T-helper 2 cell treated with Interferon-gamma antibody and Interleukin-4, amounts not matched to agents 5 μg/mL and 100 μg/mL, for 36 hours (primary cell): Measurements from ENCODE around the gene AKAP13.
A peak's percentile ranks its signal among the peaks of the same experiment; 100 is the strongest.
"Not testable (repeated sequence)": the region's sequence is repeated elsewhere in the genome, so short reads cannot be mapped to it uniquely, and the experiment has no call there.

ENCODE experiments used
- DNase-seq: peaks from one replicate; pipeline ENCODE4 v3.0.0; 2021; ENCODE audit warnings: low spot score
- H3K27ac Mint-ChIP-seq: one replicate; pipeline ENCODE4 v1.8.0; 2021; ENCODE audit warnings: mild to moderate bottlenecking, mixed read lengths
- H3K27me3 Mint-ChIP-seq: one replicate; pipeline ENCODE4 v1.8.0; 2021; ENCODE audit warnings: low read depth, mixed read lengths
- H3K36me3 Mint-ChIP-seq: one replicate; pipeline ENCODE4 v1.8.0; 2021; ENCODE audit warnings: low read depth, mixed read lengths
- H3K4me1 Mint-ChIP-seq: one replicate; pipeline ENCODE4 v1.8.0; 2021; ENCODE audit warnings: low read depth, mixed read lengths
- H3K4me3 Mint-ChIP-seq: one replicate; pipeline ENCODE4 v1.8.0; 2022; ENCODE audit warnings: mild to moderate bottlenecking, moderate library complexity, mixed read lengths
- H3K9me3 Mint-ChIP-seq: one replicate; pipeline ENCODE4 v1.8.0; 2021; ENCODE audit warnings: mixed read lengths

The AKAP13 gene

DNA sequence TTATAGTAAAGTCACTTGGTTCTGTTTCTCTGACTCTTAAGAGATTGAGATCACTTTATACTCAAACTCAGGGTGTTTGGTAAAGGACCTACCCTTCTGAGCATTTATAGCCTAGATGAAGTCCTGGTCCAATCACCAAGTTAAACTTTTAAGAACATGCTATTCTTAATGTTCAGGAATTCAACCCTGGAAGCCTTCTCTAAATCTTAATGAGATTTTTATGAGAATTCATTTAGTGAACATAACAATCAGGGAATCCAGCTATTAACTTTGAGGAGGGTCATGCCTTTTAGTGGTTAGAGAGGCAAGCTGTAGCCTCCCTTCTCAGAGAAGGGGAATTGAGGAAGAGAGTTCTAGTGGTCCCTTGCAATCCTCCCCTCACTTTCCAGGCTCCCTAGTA lies 104.5 kb downstream of the AKAP13 start:
- not testable (repeated sequence) for H3K4me3 Mint-ChIP-seq, H3K9me3 Mint-ChIP-seq, H3K27me3 Mint-ChIP-seq, DNase-seq, H3K27ac Mint-ChIP-seq, H3K36me3 Mint-ChIP-seq
- H3K4me1 Mint-ChIP-seq: peaks cover 56% of the 10 kb centered on the region

DNA sequence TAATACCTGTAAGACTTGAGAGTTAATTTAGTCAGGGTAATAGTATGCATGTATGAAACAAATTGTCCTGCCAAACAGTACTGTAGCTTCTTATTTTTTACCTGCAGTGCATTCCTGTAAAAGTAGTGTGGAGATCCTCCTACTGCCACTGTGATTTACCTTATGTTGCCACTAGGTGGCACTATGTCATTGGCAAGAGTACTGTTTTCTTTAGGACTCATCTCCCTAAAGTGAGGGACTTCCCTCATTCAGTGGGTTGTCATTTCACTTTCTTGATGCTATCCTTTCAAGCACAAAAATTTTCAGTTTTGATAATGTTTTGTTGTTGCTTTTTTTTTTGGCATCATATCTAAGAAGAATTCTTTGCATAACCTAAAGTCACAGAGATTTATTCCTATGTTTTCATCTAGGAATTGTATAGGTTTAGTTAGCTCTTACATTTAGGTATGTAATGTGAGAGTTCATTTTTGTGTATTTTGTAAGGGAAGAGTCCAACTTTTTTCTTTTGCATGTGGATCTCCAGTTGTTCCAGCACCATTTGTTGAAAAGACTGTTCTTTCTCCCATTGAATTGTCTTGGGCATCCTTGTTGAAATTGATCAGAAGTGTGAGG lies 105.7 kb downstream of the AKAP13 start:
- Mint-ChIP-seq H3K9me3 (no peaks in the 10 kb centered on the region), H3K4me3 (no peak overlapping the region), H3K27ac (no peak overlapping the region), H3K27me3 (no peaks in the 10 kb centered on the region), H3K4me1 (peaks cover 64% of the 10 kb centered on the region), H3K36me3 (peaks cover 4% of the 10 kb centered on the region)
- peak; percentile 68 for DNase-seq

DNA sequence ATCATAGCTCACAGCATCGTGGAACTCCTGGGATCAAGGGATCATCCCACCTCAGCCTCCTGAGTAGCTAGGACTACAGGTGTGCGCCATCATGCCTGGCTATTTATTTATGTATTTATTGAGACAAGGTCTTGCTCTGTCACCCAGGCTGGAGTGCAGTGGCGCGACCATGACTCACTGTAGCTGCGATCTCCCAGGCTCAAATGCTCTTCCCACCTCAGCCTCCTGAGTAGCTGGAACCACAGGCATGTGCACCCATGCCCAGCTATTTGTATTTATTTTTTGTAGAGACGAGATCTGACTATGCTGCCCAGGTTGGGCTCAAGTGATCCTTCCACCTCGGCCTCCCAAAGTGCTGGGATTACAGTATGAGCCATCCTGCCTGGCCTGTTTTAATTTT lies 107.4 kb downstream of the AKAP13 start:
- not testable (repeated sequence) for H3K27me3 Mint-ChIP-seq, H3K27ac Mint-ChIP-seq, DNase-seq, H3K36me3 Mint-ChIP-seq, H3K4me3 Mint-ChIP-seq, H3K9me3 Mint-ChIP-seq
- peaks cover 47% of the 10 kb centered on the region for H3K4me1 Mint-ChIP-seq

DNA sequence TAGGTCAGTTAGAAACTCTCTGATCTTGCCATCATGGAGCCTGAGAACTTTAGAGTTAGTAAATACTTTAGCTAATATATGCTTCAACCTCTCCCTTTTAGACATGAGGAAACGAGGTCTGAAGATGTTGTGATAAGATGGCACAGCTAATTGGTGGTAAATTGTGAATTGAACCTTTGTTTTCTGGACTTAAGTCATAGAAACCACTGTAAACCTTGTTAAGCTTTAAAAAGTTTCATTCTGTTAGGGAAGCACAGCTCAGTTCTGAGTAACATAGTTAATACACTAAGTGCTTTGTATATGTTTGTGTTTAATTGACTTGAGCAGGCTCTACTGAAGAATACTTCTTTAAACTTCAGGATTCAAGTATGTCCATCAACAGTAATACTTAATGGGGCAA lies 108.6 kb downstream of the AKAP13 start:
- H3K9me3 Mint-ChIP-seq: no peaks in the 10 kb centered on the region
- no peaks in the 10 kb centered on the region for H3K27me3 Mint-ChIP-seq
- H3K4me1 Mint-ChIP-seq: peaks cover 46% of the 10 kb centered on the region
- DNase-seq: no peak
- H3K27ac Mint-ChIP-seq: peak overlapping the region; percentile 46
- peaks cover 4% of the 10 kb centered on the region for H3K36me3 Mint-ChIP-seq
- peak overlapping the region; percentile 27 for H3K4me3 Mint-ChIP-seq

DNA sequence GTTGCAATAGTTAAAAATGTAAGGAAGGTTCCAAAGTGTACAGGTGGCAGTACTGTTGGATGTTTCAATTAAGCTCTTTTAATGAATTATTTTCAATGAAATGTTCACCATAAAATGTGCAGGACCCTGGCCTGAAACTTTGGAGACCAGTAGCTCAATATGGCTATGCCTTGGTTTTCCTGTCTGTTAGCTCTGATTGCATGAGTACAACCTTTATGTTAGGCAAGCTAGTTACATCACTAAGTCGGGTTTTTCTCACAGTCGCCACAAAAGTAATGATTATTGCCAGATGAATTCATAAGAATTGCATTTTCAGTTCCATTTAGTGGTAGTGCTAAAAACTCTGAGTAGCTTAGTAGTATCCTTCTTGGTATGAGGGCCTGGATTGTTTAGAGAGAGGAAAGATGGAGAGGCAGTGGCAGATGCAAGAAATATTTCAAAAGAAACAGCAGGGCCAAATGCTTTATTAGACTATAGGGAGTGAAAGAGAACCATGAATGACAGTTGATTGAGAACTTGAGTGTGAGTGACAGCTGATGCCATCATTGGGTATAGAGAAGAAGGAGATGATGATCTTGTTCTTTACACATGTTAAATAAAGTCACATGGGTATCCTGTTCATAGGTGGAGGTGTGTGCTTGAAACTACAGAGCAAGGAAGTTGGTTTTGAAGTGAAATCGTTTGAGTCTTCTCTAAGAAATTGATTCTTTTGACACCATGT lies 109.5 kb downstream of the AKAP13 start:
- H3K36me3 Mint-ChIP-seq: peaks cover 4% of the 10 kb centered on the region
- no peaks in the 10 kb centered on the region for H3K27me3 Mint-ChIP-seq
- H3K9me3 Mint-ChIP-seq: no peaks in the 10 kb centered on the region
- no peak overlapping the region for H3K4me3 Mint-ChIP-seq
- peaks cover 43% of the 10 kb centered on the region for H3K4me1 Mint-ChIP-seq
- peak overlapping the region; percentile 0 for H3K27ac Mint-ChIP-seq
- no peak for DNase-seq

DNA sequence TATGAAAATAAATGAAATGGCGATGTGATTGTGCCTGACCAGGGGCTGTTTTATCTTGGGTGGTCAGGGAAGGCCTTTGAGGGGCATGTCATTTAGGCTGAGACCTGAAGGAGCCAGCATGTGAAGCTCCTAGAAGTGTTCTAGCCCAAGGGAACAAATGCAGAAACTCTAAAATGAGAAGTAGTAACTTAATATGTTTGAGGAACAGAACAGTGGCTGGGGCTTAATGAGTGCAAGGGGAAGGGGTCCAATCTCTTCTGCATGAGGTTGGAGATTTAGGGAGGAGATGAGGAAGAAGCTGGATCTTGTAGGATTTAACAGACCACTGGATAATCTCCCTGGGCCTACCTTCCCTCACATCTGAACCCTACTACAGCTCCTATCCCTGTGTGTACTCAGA lies 110.5 kb downstream of the AKAP13 start:
- no peak overlapping the region for H3K27ac Mint-ChIP-seq
- H3K9me3 Mint-ChIP-seq: no peaks in the 10 kb centered on the region

DNA sequence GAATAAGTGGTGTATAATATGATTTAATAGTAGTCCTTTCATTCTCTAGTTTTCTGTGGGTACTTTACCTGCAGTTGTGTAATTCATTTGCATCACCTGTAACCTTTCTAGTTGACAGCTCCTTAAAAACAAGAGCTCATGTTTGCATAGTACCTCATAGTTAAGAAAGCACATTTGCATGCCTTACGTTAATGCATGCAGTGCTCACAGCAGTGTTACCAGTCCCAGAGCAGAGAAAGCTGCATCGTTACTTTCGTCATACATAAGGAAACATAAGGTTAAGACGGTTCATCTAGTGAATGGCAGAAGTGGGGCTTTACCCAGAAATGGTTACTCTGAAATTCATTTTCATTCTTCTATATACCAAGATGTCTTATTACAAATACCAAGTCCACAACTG lies 111.3 kb downstream of the AKAP13 start:
- Mint-ChIP-seq H3K27ac (no peak overlapping the region), H3K27me3 (no peaks in the 10 kb centered on the region), H3K9me3 (no peaks in the 10 kb centered on the region), H3K4me3 (no peak overlapping the region), H3K4me1 (peaks cover 41% of the 10 kb centered on the region), H3K36me3 (peaks cover 4% of the 10 kb centered on the region)
- DNase-seq: no peak

More for the DNA sequence above, 110.5 kb downstream of the AKAP13 start:
- H3K4me1 Mint-ChIP-seq: peaks cover 46% of the 10 kb centered on the region
- H3K27me3 Mint-ChIP-seq: no peaks in the 10 kb centered on the region
- H3K4me3 Mint-ChIP-seq: no peak overlapping the region
- peaks cover 4% of the 10 kb centered on the region for H3K36me3 Mint-ChIP-seq
- DNase-seq: no peak

DNA sequence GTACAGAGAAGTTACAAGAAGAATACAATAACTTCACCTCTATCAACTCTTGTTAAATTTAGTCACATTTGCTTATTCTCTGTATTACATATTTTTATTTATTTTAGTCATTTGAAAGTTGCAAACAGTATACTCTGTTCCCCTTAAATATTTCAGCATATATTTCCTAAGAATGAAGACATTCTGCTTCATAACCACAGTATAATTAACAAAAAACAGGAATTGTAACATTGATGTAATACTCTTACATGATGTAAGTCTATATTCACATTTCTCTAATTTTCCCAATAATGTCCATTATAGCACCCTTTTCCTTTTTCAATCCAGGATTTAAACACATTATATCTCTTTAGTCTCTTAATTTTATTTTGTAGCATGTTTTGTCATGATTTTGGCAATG lies 112.0 kb downstream of the AKAP13 start:
- no peak overlapping the region for H3K27ac Mint-ChIP-seq
- H3K36me3 Mint-ChIP-seq: peaks cover 1% of the 10 kb centered on the region
- DNase-seq: no peak
- H3K4me1 Mint-ChIP-seq: peaks cover 42% of the 10 kb centered on the region
- H3K9me3 Mint-ChIP-seq: no peaks in the 10 kb centered on the region
- H3K4me3 Mint-ChIP-seq: no peak overlapping the region
- no peaks in the 10 kb centered on the region for H3K27me3 Mint-ChIP-seq

DNA sequence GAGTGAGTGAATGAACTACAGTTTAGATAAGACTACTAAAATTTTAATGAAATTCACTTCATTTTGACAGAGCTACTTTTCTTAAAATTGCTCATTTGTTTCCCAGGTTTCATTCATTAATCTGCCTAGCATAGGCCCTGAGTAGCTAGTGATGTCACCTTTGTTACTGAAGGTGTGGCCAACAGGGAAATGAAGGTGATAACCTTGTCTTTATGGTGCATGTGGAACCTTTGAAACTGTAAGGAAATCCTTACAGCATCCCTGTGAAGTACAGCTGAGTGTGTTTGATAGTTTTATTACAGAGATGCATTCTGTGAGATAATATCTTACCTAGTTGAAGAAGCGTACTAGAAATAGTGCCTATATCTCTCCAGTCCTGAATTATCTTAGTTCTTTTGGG lies 112.9 kb downstream of the AKAP13 start:
- H3K27ac Mint-ChIP-seq: no peak overlapping the region
- H3K4me1 Mint-ChIP-seq: peaks cover 44% of the 10 kb centered on the region
- no peaks in the 10 kb centered on the region for H3K27me3 Mint-ChIP-seq
- no peak overlapping the region for H3K4me3 Mint-ChIP-seq
- no peaks in the 10 kb centered on the region for H3K36me3 Mint-ChIP-seq
- H3K9me3 Mint-ChIP-seq: no peaks in the 10 kb centered on the region
- no peak for DNase-seq

DNA sequence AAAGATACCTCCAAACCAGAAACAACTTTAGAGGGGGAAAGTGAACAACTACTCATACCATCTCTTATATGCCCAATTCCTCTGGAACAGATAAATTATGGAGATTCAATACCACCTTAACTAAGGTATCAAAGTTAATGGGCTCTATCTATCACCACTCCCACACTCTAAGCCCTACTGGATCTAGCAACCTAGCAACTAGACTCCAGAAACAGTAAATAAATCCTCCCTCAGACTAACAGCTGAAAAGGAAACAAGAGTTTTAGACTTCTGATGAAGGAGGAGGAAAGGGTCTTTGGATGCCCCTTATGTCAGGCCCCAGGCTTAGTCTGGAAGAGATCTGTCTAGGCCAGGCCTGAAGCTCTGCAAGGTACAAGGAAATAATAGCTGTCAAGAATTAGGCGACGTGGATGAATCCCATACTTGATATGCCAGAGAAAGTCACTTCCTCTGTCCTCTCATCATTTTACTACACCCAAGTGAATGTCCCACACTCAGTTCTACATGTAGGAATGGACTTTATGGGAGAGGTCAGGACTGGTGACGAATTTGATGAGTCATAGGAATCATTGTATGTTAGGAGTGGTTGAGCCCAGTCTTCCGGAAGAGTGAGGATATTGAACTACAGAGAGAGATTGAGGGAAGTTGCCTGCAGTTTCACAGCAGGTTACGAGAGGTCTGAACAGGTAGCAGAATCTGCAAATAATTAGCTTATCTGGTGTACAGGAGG lies 113.8 kb downstream of the AKAP13 start:
- no peaks in the 10 kb centered on the region for H3K36me3 Mint-ChIP-seq
- H3K9me3 Mint-ChIP-seq: no peaks in the 10 kb centered on the region
- peaks cover 44% of the 10 kb centered on the region for H3K4me1 Mint-ChIP-seq
- peak overlapping the region; percentile 22 for H3K27ac Mint-ChIP-seq
- no peak overlapping the region for H3K4me3 Mint-ChIP-seq
- H3K27me3 Mint-ChIP-seq: no peaks in the 10 kb centered on the region
- no peak for DNase-seq

DNA sequence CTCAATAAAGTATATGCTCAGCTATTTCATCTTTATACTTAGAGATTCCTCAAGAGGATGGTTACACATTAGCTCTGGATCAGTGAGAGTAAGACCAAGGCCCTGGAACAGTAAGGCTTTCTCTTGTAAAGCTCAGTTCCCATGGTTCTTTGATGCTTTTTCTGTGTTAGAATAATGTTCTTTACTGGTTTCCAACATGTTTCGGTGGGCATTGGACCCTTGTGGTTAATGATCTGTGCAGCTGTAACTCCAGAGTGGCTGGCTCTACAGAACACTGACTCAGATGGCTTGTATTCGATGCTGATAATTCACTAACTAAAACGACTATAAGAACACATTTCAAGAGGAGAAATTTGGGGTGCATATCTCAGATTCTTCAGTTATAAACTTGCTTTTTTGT lies 114.7 kb downstream of the AKAP13 start:
- DNase-seq: no peak
- Mint-ChIP-seq H3K9me3 (no peaks in the 10 kb centered on the region), H3K4me1 (peaks cover 45% of the 10 kb centered on the region), H3K36me3 (no peaks in the 10 kb centered on the region), H3K27me3 (no peaks in the 10 kb centered on the region), H3K4me3 (no peak overlapping the region), H3K27ac (no peak overlapping the region)

DNA sequence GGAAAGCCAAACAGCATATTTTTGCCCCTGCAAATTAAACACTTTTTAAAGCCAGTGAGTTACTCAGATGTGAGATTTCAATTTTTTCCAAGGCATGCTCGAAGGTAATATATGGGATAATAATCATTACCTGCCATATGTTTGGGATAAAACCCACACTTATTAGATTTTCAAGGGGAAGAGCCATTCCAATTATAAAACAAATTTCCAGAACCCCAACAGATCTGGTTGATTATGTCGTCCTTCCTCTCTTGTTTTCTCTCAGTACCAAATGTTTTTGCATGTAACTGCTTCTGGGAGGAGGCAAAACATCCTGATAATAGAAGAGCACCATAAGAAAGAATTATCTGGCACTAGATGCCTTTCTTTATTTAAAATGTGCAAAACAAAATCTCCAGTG lies 115.1 kb downstream of the AKAP13 start:
- H3K4me1 Mint-ChIP-seq: peaks cover 45% of the 10 kb centered on the region
- H3K27ac Mint-ChIP-seq: no peak overlapping the region
- H3K4me3 Mint-ChIP-seq: no peak overlapping the region
- no peaks in the 10 kb centered on the region for H3K36me3 Mint-ChIP-seq
- H3K27me3 Mint-ChIP-seq: no peaks in the 10 kb centered on the region
- no peaks in the 10 kb centered on the region for H3K9me3 Mint-ChIP-seq
- no peak for DNase-seq

DNA sequence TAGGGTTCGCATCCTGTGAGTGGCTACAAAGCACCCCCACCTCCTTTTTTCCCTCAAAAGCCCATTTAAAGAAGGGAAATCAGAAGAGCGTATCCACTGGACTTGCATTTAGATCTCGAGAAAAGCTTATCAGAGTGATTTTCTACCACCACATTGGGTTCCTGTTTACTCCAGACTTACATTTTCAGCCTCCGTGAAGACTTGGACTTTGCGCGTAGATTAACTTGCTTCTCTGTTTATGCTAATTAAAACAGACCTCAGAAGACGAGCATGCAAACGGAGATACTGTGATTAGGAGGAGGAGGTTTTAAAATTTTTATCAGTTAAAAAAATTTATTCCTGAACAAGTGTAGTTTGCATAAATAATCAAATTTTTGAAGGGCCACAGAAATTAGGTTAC lies 115.7 kb downstream of the AKAP13 start:
- no peaks in the 10 kb centered on the region for H3K36me3 Mint-ChIP-seq
- no peak for DNase-seq
- H3K27me3 Mint-ChIP-seq: no peaks in the 10 kb centered on the region
- peaks cover 47% of the 10 kb centered on the region for H3K4me1 Mint-ChIP-seq
- H3K4me3 Mint-ChIP-seq: no peak overlapping the region
- H3K27ac Mint-ChIP-seq: no peak overlapping the region
- no peaks in the 10 kb centered on the region for H3K9me3 Mint-ChIP-seq

DNA sequence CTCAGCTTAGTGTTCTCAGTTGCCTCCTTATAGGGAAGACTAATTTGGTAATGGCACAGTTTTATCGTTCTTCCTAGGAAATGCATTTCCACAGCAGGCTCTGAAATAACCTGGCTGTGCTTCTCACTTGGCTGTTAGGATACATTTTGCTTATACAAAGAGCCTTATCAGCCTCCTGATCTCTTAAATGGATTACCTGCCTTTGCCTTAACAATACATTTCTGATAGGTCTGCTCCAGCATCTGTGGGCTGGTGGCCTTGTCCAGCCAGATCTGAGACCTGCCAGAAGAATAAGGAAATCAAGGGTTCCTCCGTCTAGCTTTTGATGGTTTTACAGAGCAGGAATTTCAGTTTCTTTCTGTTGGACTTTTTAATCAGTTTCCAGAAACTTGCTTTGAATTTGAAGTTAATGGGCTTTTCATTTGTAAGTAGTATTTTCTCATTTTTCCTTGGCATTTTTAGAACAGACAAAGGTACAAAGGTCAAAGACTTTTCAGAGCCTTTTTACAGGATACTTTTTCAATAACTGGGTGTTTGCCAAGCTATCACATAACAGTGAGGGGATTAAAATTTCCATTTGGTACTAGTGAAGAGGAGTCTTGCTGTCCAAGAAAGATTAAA lies 116.3 kb downstream of the AKAP13 start:
- H3K9me3 Mint-ChIP-seq: no peaks in the 10 kb centered on the region
- no peaks in the 10 kb centered on the region for H3K27me3 Mint-ChIP-seq
- peaks cover 52% of the 10 kb centered on the region for H3K4me1 Mint-ChIP-seq
- H3K36me3 Mint-ChIP-seq: no peaks in the 10 kb centered on the region
- no peak overlapping the region for H3K27ac Mint-ChIP-seq
- no peak for DNase-seq
- no peak overlapping the region for H3K4me3 Mint-ChIP-seq
